ENCODE results near the gene PRDM5.

The PRDM5 gene

DNA sequence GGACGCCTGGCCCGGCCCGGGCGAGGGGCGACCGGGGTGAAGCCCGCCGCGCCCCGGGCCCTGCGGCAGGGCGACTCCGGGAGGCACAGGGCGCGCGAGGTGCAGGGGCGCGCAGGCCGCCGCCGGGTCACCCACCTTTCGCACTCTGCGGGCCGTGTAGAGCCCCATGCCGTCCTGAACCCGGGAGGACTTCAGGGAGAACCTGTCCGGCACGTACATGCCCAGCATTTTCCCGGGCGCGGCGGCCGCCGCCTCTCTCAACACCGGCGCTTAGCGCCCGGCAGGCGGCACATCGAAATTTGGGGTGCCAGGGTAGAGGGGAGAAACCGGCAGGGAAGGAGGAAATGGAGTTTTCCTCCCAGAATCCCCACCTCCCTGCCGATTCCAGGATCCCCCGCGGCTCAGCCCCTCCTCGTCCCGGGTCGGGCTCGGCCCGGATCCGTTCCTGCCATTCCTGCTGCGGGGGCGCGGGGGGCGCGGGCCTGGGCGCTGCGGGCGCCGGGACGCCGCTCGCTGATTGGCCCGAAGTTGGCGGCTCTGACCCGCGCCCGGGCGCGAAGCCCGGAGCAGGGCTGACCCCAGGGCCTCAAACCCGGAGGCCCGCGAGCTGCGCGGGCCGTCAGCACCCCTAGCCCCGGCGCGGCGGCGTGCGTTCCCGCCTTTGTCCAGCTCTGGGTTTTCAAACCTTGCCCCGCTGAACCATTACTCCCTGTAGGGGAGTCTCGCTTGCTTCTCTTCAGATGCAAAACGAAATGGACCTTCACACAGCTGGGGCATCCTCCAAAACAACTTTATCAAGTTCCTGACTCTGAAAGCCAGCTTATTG, at the start of gene PRDM5:
TSS of gene PRDM5 (minus strand) at position 346 of the 826 bp plus-strand sequence. CDS start at position 228, 118 bp downstream.
- peak; percentile 34 for DNase-seq

DNA sequence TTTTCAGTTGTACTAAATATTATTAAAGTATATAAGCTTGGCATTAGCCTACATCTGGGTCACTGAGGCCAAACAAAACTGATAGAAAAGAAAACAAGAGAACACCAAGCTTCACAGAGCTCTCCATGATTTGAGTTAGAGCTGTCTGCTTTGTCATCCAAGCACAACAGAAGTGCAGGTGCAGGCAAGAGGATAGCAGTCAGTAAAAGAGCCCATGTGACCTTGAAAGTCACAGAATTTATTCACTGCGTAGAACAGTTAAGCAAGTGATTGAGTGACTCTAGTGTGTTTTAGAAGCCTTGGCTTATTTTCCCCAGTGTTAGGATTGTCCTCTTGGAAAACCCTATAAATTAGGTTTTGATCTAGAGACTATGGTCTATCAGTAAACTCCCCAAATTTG, 49.4 kb upstream of the PRDM5 start:
- DNase-seq: no peak

DNA sequence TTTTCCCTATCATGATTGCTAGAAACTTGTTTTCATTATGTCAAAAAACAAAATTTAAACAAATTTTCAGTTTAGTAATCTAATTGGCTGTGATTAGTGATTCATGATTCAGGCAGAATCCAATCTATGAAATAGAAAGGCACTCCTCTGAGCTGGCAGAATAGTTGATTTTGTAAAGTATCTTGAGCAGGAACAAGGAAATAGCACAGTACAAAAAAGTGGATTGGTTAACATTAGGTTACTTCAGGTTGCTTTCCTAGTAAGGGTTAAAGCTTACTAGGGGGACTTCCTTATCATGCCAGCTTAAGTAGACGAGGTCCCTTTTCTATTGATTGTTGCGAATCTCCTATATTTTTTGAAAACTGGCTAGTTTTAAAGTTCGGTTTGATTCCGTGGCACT, 43.4 kb upstream of the PRDM5 start:
- DNase-seq: no peak

DNA sequence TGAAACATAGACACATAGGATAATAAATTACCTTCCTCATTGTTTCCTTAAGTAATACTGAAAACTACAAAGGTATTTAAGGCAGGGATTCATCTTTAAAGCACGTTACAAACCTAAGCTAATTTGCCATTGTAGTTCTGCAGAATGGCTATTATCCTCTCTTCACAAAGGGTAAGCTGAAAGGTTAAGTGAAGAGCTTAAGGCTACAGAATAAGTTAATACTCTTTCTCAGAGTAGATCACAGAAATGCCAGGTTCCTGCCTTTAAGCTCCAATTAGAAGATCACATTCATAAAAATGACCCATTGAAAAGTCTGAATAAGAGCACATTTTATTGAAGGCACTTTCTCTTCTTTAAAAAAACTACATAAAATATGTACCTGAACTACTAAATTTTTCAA, 42.1 kb upstream of the PRDM5 start:
- no peak for DNase-seq

- DNase-seq: no peak
Measured at GRCh38 chr4:120963449-120963848, 40.9 kb upstream of the PRDM5 start.

GRCh38 chr4:120960656-120961267, 38.2 kb upstream of the PRDM5 start:
- no peak for DNase-seq

DNA sequence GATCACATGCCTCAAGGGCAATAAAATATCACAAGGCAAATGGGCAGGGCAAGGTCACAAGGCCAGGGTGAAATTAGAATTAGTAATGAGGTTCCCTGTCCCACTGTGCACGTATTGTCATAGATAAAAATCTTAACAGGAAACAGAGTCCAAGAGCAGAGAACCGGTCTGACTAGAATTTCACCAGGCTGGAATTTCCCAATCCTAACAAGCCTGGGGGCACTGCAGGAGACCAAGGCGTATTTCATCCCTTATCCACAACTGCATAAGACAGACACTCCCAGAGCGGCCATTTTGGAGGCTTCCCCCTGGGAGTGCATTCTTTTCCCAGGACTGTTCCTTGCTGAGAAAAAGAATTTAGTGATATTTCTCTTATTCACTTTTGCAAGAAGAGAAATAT, 25.9 kb upstream of the PRDM5 start:
- DNase-seq: no peak

- no peak for DNase-seq
Measured at GRCh38 chr4:120942776-120943175, 20.2 kb upstream of the PRDM5 start.

DNA sequence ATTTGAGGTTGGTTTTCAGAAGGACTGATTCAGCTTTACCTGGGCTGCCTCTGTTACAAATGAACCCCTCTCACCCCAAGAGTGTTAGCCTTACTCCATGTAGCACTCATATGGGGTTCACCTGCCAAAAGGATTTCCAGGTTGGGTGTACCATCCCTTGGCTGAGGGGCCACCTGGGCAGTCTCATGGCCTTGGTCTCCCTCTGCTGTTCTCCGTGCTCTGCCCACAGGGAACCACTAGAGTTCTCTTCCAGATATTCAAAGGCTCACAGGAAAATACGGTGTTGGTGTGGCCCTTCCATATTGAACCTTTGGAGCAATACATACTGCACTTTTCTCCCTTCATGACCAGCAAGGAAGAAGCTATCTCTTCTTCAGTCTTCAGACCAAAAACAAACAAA, 18.0 kb upstream of the PRDM5 start:
- no peak for DNase-seq

- DNase-seq: no peak
Measured at GRCh38 chr4:120939693-120940092, 17.2 kb upstream of the PRDM5 start.

GRCh38 chr4:120929847-120930246, 7.3 kb upstream of the PRDM5 start:
- DNase-seq: no peak

GRCh38 chr4:120927801-120928409, 5.4 kb upstream of the PRDM5 start:
- no peak for DNase-seq

GRCh38 chr4:120926358-120927025, 4.0 kb upstream of the PRDM5 start:
- DNase-seq: no peak

- DNase-seq: no peak
Measured at GRCh38 chr4:120924931-120925330, 2.4 kb upstream of the PRDM5 start.

GRCh38 chr4:120923207-120923522, 639 bp upstream of the PRDM5 start:
- DNase-seq: no peak

DNA sequence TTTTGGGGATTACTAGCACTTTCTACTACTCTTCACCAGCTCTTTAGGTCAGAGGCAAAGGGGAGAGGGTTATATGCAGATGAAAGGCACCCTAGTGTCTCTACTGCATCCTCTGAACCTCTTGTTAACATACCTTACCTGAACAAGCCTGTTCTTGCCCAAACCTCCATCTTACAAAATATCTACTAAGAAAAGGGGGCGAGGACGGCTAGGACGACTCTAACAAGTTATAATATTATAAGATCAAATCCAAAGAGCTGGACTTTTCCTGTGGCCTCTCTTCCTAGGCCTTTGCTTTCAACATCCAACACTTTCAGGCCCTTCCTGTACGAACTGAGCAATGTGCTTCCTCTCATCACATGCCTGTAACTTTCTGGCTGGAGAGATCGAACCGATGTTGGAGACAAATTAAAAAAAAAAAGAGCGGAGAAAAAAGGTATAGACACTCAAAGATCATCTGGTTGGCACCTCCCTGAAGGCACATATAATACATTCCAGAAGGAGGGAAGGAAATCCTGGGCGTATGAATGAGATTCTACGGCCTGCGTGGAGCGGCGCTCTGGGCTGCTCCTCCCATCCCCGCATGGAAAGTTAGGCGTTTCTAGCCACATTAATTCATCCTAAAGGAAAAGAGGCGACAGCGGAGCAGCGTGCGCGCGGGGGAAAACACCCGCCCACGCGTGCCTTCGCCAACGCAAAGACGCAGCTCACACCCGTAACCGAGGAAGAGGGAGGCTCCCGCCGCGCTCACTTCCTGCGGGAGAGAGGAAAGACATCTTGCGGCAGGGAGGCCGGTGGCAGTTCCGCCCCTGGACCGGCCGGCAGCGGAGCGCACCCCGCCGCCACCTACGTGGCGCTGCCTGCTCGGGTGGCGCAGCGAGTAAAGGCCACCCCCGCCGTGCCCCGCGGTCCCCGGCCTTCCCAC, 808 bp downstream of the PRDM5 start:
- DNase-seq: peak; percentile 56

DNA sequence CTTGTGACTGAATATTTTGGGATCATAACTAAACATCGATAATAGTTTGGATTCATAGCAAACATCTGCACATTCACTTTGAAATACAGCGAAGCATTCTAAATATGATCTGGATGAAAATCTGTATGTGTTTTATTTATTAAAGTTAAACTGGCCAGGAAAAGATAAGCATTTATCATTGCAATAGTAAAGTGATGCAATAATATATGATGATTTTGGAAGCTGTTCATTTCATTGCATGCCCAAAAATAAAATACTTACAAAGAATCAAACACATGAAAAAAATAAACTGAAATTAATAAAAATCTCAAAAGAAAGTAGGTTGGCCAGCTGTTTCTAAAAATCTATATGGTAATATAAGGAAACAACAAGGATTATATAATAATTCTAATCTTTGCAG, 1.9 kb downstream of the PRDM5 start:
- no peak for DNase-seq

- DNase-seq: no peak
Measured at GRCh38 chr4:120919358-120919757, 3.2 kb downstream of the PRDM5 start.

- DNase-seq: no peak
Measured at GRCh38 chr4:120918788-120919187, 3.7 kb downstream of the PRDM5 start.

DNA sequence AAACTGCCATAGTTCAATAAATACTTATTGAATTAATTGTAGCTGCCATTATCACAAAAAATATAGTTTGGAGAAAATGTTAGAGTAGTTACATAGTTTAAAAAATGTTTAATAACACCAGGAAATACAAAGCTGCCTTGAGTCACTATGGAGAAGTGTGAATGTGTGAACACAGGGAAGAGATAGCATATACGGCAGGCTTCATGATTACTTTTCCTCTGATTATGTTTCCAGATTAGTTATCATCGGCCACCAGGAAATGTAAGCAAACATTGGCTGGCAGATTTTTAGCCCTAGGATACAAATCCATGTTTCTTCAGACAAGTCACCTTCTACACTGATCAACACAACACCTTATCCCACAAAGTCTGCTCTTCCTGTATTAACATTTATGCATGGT, 4.4 kb downstream of the PRDM5 start:
- no peak for DNase-seq

DNA sequence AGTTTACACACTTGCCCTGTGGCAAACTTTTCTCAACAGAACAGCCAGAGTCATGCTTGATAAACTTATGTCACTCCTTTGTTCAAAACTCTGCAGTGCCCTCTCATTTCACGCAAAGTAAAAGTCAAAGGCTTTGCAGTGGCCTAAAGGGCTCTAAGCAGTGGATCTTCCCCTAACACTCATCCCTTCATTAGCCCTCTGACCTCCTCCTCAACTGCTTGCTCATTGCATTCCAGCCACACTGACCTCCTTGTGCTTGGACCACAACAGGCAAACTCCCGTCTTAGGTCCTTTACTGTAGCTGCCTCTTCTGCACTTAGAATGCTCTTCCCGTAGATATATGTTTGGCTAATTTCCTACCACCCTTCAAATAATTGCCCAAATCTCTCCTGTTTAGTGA, 5.6 kb downstream of the PRDM5 start:
- DNase-seq: no peak

GRCh38 chr4:120915336-120915735, 7.2 kb downstream of the PRDM5 start:
- DNase-seq: no peak

- DNase-seq: no peak
Measured at GRCh38 chr4:120903419-120903818, 19.1 kb downstream of the PRDM5 start.

Data from activated CD4-positive, alpha-beta T cell treated with anti-CD3 and anti-CD28 coated beads, Interleukin-10, Interleukin-2, amounts not matched to agents 100 ng/mL and 50 ng/mL, durations not matched to agents 16 hours and 8 hours (primary cell).